ENCODE measurements around the gene TMPRSS6. TPM values are rescaled to one million over a fixed set of nuclear protein-coding genes. Genes with fewer than 3 reads are reported as not detected.
A peak's percentile ranks its signal among the peaks of the same experiment; 100 is the strongest.

The TMPRSS6 gene
- total RNA-seq, 4 donors from 2014 or later = 0.27 to 0.88 TPM; not detected in 2

GRCh38 chr22:37044634-37045625, 64.6 kb downstream of the TMPRSS6 start:
- no peak for TF ChIP-seq CTCF (IDR thresholded peaks at IDR 0.05)
- TF ChIP-seq POLR2A (IDR thresholded peaks at IDR 0.05) = no peak
- DNase-seq = no peak
- no peak overlapping the region for H3K4me3 ChIP-seq
- H3K9me3 ChIP-seq = no peaks in the 10 kb centered on the region
- H3K36me3 ChIP-seq = no peaks in the 10 kb centered on the region
- peaks cover 0 to 24% (median 0%) of the 10 kb centered on the region in 4 donors for H3K4me1 ChIP-seq
- H3K27me3 ChIP-seq = no peaks in the 10 kb centered on the region
- H3K27ac ChIP-seq = peak overlapping the region in 3 of 4 donors; percentile 64 to 85 (median 82)

- no peak overlapping the region for H3K4me3 ChIP-seq
- peaks cover 0 to 24% (median 0%) of the 10 kb centered on the region in 4 donors for H3K4me1 ChIP-seq
- peak overlapping the region in 3 of 4 donors; percentile 64 to 85 (median 82) for H3K27ac ChIP-seq
- H3K36me3 ChIP-seq = no peaks in the 10 kb centered on the region
- TF ChIP-seq CTCF (IDR thresholded peaks at IDR 0.05) (peak; percentile 26 to 93 (median 80)), POLR2A (IDR thresholded peaks at IDR 0.05) (peak in 1 of 2 donors; percentile 29)
- H3K9me3 ChIP-seq = no peaks in the 10 kb centered on the region
- DNase-seq = peak; percentile 65 to 91 (median 90)
- no peaks in the 10 kb centered on the region for H3K27me3 ChIP-seq
Observed at GRCh38 chr22:37043828-37044538, 65.5 kb downstream of the TMPRSS6 start.

GRCh38 chr22:37043209-37043827, 66.2 kb downstream of the TMPRSS6 start:
- H3K36me3 ChIP-seq = no peaks in the 10 kb centered on the region
- no peaks in the 10 kb centered on the region for H3K9me3 ChIP-seq
- no peak for DNase-seq
- TF ChIP-seq CTCF (IDR thresholded peaks at IDR 0.05) (no peak), POLR2A (IDR thresholded peaks at IDR 0.05) (peak in 1 of 2 donors; percentile 76)
- H3K27me3 ChIP-seq = no peaks in the 10 kb centered on the region
- peak overlapping the region in 1 of 4 donors; percentile 5 for H3K4me3 ChIP-seq
- H3K4me1 ChIP-seq = peaks cover 0 to 24% (median 0%) of the 10 kb centered on the region in 4 donors
- peak overlapping the region in 3 of 4 donors; percentile 64 to 85 (median 82) for H3K27ac ChIP-seq

- H3K36me3 ChIP-seq = no peaks in the 10 kb centered on the region
- H3K9me3 ChIP-seq = no peaks in the 10 kb centered on the region
- no peak overlapping the region for H3K4me3 ChIP-seq
- no peak for TF ChIP-seq CTCF (IDR thresholded peaks at IDR 0.05)
- TF ChIP-seq POLR2A (IDR thresholded peaks at IDR 0.05) = no peak
- no peak overlapping the region for H3K27ac ChIP-seq
- H3K4me1 ChIP-seq = peaks cover 0 to 22% (median 0%) of the 10 kb centered on the region in 4 donors
- no peaks in the 10 kb centered on the region for H3K27me3 ChIP-seq
- DNase-seq = no peak
Observed at GRCh38 chr22:37039466-37039865, 70.0 kb downstream of the TMPRSS6 start.

GRCh38 chr22:37037669-37038068, 71.8 kb downstream of the TMPRSS6 start:
- Histone ChIP-seq H3K9me3 (no peaks in the 10 kb centered on the region), H3K4me3 (no peak overlapping the region), H3K4me1 (peaks cover 0 to 20% (median 2%) of the 10 kb centered on the region in 4 donors), H3K36me3 (no peaks in the 10 kb centered on the region), H3K27me3 (no peaks in the 10 kb centered on the region), H3K27ac (no peak overlapping the region)
- TF ChIP-seq CTCF (IDR thresholded peaks at IDR 0.05) (no peak), POLR2A (IDR thresholded peaks at IDR 0.05) (no peak)
- DNase-seq = no peak

All from Peyer's patch (tissue), 4 donors.